Measurements from ENCODE around the gene SDHAF3.

SDHAF3 gene

GRCh38 chr7:97219237-97219636, 101.7 kb downstream of the SDHAF3 start:
- no peak for DNase-seq (ENCODE audit: low read depth)

- no peak for DNase-seq (ENCODE audit: low read depth)
Observed at GRCh38 chr7:97224316-97224715, 106.8 kb downstream of the SDHAF3 start.

- no peak for DNase-seq (ENCODE audit: low read depth)
Observed at GRCh38 chr7:97226541-97226940, 109.0 kb downstream of the SDHAF3 start.

All from stromal cell of bone marrow (primary cell).